Embryonic facial prominence (tissue), 1 donor: ENCODE results near the gene BRD4.
"Not testable (repeated sequence)": the region's sequence is repeated elsewhere in the genome, so short reads cannot be mapped to it uniquely, and the experiment has no call there.

Source experiments
- DNase-seq: peaks from one replicate; pipeline ENCODE4 v3.0.0-alpha.2; 2016; ENCODE audit errors: extremely low spot score

The BRD4 gene

GRCh38 chr19:15332311-15332996 is at the start of gene BRD4:
TSS of gene BRD4 (minus strand) at chr19:15332539. CDS start at chr19:15273099, 59,440 bp downstream.
- DNase-seq, result no peak

GRCh38 chr19:15381864-15382263 is 49.5 kb upstream of the BRD4 start:
- DNase-seq, result no peak

- no peak for DNase-seq
Measured at GRCh38 chr19:15381429-15381828, 49.1 kb upstream of the BRD4 start.

- no peak for DNase-seq
Measured at GRCh38 chr19:15379999-15380647, 47.8 kb upstream of the BRD4 start.

- DNase-seq, result peak; percentile 98
Measured at GRCh38 chr19:15379083-15379998, 47.0 kb upstream of the BRD4 start, which contains the start of gene AKAP8. TSS of gene AKAP8 (minus strand) at chr19:15379787. CDS start at chr19:15379731, 56 bp downstream.

- peak; percentile 22 for DNase-seq
Measured at GRCh38 chr19:15378534-15379082, 46.3 kb upstream of the BRD4 start.

GRCh38 chr19:15374796-15375440 is 42.6 kb upstream of the BRD4 start:
- DNase-seq, result no peak

- no peak for DNase-seq
Measured at GRCh38 chr19:15374105-15374651, 41.8 kb upstream of the BRD4 start.

- no peak for DNase-seq
Measured at GRCh38 chr19:15373644-15374043, 41.3 kb upstream of the BRD4 start.

- DNase-seq, result no peak
Measured at GRCh38 chr19:15372891-15373301, 40.6 kb upstream of the BRD4 start.

- DNase-seq, result no peak
Measured at GRCh38 chr19:15372470-15372869, 40.1 kb upstream of the BRD4 start.

GRCh38 chr19:15371786-15372380 is 39.5 kb upstream of the BRD4 start:
- DNase-seq, result no peak

GRCh38 chr19:15371119-15371518 is 38.8 kb upstream of the BRD4 start:
- DNase-seq, result no peak

GRCh38 chr19:15369594-15369891 is 37.2 kb upstream of the BRD4 start:
- DNase-seq, result no peak

- no peak for DNase-seq
Measured at GRCh38 chr19:15368798-15369593, 36.7 kb upstream of the BRD4 start.

GRCh38 chr19:15368051-15368632 is 35.8 kb upstream of the BRD4 start:
- no peak for DNase-seq

- DNase-seq, result no peak
Measured at GRCh38 chr19:15367439-15367838, 35.1 kb upstream of the BRD4 start.

GRCh38 chr19:15365264-15365663 is 32.9 kb upstream of the BRD4 start:
- no peak for DNase-seq

GRCh38 chr19:15363791-15364190 is 31.5 kb upstream of the BRD4 start:
- DNase-seq, result not testable (repeated sequence)

- DNase-seq, result not testable (repeated sequence)
Measured at GRCh38 chr19:15363048-15363447, 30.7 kb upstream of the BRD4 start.
